Gastrocnemius medialis (tissue), 4 donors: ENCODE measurements around the gene KLHL26. TPM values are rescaled to one million over a fixed set of nuclear protein-coding genes. Genes with fewer than 3 reads are reported as not detected.

Source experiments
- ATAC-seq, 2 donors: fragments of 150-250 bp; one replicate each; pipeline ENCODE4 v1.9.1; 2016
- DNase-seq, 2 donors: peaks; one replicate each; pipeline ENCODE4 v3.0.0-alpha.2; 2019
- H3K27ac ChIP-seq, 4 donors: fragments of 200-600 bp; sonication (generic); 1 replicate in 1 of 4; 2 replicates in 3 of 4; pipeline ENCODE4 v1.5.1; 2016 to 2018; ENCODE audit warnings: mild to moderate bottlenecking in 2 of 4, moderate library complexity in 1 of 4
- H3K27me3 ChIP-seq, 3 donors: fragments of 200-600 bp; sonication (generic) in 2 of 3; 1 replicate in 1 of 3; 2 replicates in 2 of 3; pipeline versions ENCODE4 v1.5.1 to v1.6.0; 2016 to 2019; ENCODE audit warnings: mild to moderate bottlenecking in 1 of 3, moderate library complexity in 1 of 3
- H3K36me3 ChIP-seq, 2 donors: fragments of 200-600 bp; sonication (generic) in 1 of 2; one replicate each; pipeline ENCODE4 v1.5.1; 2017 to 2018
- H3K4me1 ChIP-seq, 2 donors: fragments of 200-600 bp; sonication (generic) in 1 of 2; one replicate each; pipeline ENCODE4 v1.5.1; 2016 to 2017; ENCODE audit warnings: mild to moderate bottlenecking in 2 of 2
- H3K4me3 ChIP-seq, 4 donors: fragments of 200-600 bp; sonication (generic) in 3 of 4; 1 replicate in 1 of 4; 2 replicates in 3 of 4; pipeline ENCODE4 v1.5.1; 2016 to 2019; ENCODE audit warnings: mild to moderate bottlenecking in 2 of 4
- H3K9me3 ChIP-seq, 3 donors: fragments of 200-600 bp; sonication (generic) in 2 of 3; 1 replicate in 1 of 3; 2 replicates in 2 of 3; pipeline ENCODE4 v1.5.1; 2016 to 2019
- POLR2A ChIP-seq, 2 donors: fragments of 450-650 bp; IDR thresholded peaks; one replicate each; pipeline ENCODE4 v1.6.1; 2017; ENCODE audit warnings: antibody characterized with exemption in 2 of 2, mild to moderate bottlenecking in 2 of 2, moderate library complexity in 2 of 2
- in situ Hi-C, 4 donors: fragments of 200-750 bp; cut with MboI; loops; one replicate each; pipeline versions ENCODE4 v1.15.0 to v1.8.0; 2017; ENCODE audit warnings: low sequenced_read_pairs in 4 of 4
- intact Hi-C: fragments of 100-400 bp; cut with DNase I; formaldehyde crosslinking; loops from one replicate; pipeline ENCODE4 v1.15.1; 2023; ENCODE audit warnings: low total_unique reads
- total RNA-seq, 4 donors: library from RNA; depleted of rRNA; stranded (reverse); fragments of >200 nt; gene quantifications; one replicate each; pipeline versions ENCODE4 v1.1.0 to v1.2.3, GENCODE V29; 2016
- TF ChIP-seq, protein P1 (sequence below), 5 experiments: fragments of 450-650 bp in 3 of 5; fragments of 200-600 bp in 2 of 5; sonication (generic) in 2 of 5; IDR thresholded peaks in 4 of 5; conservative IDR thresholded peaks in 1 of 5; 1 replicate in 4 of 5; 2 replicates in 1 of 5; pipeline ENCODE4 v1.5.1; 2016 to 2019; ENCODE audit warnings: antibody characterized with exemption in 5 of 5, mild to moderate bottlenecking in 3 of 5, moderate library complexity in 3 of 5

Gene KLHL26
- total RNA-seq, 4 donors from 2014 or later: 5.2 to 12.0 (median 7.3) TPM

DNA sequence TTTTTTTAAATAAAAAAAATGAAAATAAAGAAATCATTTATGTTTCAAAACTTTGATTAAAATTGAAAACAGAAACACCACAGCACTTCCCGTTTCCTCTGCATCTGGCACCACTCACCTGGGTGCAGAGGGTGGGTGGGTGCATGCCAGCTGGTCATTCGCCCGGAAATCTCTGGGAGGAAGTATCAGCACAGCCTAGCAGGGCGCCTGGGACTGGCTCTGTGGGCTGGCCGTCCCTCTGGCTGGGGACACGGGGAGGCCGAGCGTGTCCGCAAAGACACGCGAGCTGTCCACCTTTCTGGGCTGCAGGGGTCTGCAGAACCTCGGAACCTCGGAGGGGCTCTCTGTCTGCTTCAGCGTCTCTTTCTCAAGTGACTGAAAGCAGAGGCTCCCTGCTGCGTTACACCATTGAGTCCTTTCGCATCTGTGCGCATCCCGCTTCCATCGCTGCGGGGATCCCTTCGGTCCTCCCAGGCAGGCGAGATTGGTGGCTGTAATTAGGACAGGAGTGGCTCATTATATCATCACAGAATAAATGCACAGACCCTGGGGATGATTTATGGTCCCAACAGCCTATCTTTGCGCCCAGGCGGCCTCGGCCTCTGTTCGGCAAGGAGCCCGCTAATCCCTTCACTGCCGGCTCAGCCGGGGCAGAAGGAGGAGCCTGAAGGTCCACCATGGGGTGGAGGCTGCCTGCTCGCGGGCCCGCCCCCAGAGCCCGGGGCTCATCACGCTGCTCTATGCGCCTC is 63.8 kb downstream of the KLHL26 start:
- intact Hi-C loops (no loop called here), in situ Hi-C loops (no loop called here)
- DNase-seq (peak; percentile 65 to 85), ATAC-seq (peak; percentile 76 to 77)
- H3K4me1 ChIP-seq: peaks cover 23 to 26% of the 10 kb centered on the region in 2 donors
- H3K27ac ChIP-seq: peak overlapping the region; percentile 55 to 68 (median 64)
- peak overlapping the region; percentile 35 to 54 (median 46) for H3K4me3 ChIP-seq
- H3K27me3 ChIP-seq: no peaks in the 10 kb centered on the region
- H3K9me3 ChIP-seq: no peaks in the 10 kb centered on the region
- TF ChIP-seq, protein P1, sequence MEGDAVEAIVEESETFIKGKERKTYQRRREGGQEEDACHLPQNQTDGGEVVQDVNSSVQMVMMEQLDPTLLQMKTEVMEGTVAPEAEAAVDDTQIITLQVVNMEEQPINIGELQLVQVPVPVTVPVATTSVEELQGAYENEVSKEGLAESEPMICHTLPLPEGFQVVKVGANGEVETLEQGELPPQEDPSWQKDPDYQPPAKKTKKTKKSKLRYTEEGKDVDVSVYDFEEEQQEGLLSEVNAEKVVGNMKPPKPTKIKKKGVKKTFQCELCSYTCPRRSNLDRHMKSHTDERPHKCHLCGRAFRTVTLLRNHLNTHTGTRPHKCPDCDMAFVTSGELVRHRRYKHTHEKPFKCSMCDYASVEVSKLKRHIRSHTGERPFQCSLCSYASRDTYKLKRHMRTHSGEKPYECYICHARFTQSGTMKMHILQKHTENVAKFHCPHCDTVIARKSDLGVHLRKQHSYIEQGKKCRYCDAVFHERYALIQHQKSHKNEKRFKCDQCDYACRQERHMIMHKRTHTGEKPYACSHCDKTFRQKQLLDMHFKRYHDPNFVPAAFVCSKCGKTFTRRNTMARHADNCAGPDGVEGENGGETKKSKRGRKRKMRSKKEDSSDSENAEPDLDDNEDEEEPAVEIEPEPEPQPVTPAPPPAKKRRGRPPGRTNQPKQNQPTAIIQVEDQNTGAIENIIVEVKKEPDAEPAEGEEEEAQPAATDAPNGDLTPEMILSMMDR (IDR thresholded peaks at IDR 0.05 in 4 of 5, conservative IDR thresholded peaks at IDR 0.05 in 1 of 5): no peak
- TF ChIP-seq POLR2A (IDR thresholded peaks at IDR 0.05): no peak
- H3K36me3 ChIP-seq: no peaks in the 10 kb centered on the region

- Histone ChIP-seq H3K4me1 (peaks cover 23 to 26% of the 10 kb centered on the region in 2 donors), H3K27me3 (no peaks in the 10 kb centered on the region), H3K4me3 (peak overlapping the region; percentile 35 to 54 (median 46)), H3K9me3 (no peaks in the 10 kb centered on the region), H3K36me3 (no peaks in the 10 kb centered on the region), H3K27ac (peak overlapping the region; percentile 55 to 68 (median 64))
- no peak for TF ChIP-seq POLR2A (IDR thresholded peaks at IDR 0.05)
- TF ChIP-seq, protein P1 (IDR thresholded peaks at IDR 0.05 in 4 of 5, conservative IDR thresholded peaks at IDR 0.05 in 1 of 5): no peak
- in situ Hi-C loops: no loop called here
- ATAC-seq: no peak
- no peak for DNase-seq
- intact Hi-C loops: no loop called here
These were observed 64.4 kb downstream of the KLHL26 start for GRCh38 chr19:18701250-18701608.

- Histone ChIP-seq H3K9me3 (no peaks in the 10 kb centered on the region), H3K27me3 (no peaks in the 10 kb centered on the region), H3K4me1 (peaks cover 22 to 23% of the 10 kb centered on the region in 2 donors), H3K27ac (no peak overlapping the region), H3K36me3 (no peaks in the 10 kb centered on the region), H3K4me3 (no peak overlapping the region)
- TF ChIP-seq POLR2A (IDR thresholded peaks at IDR 0.05): no peak
- TF ChIP-seq, protein P1 (IDR thresholded peaks at IDR 0.05 in 4 of 5, conservative IDR thresholded peaks at IDR 0.05 in 1 of 5): no peak
- intact Hi-C loops (no loop called here), in situ Hi-C loops (no loop called here)
- no peak for ATAC-seq
- no peak for DNase-seq
These were observed 67.2 kb downstream of the KLHL26 start for GRCh38 chr19:18704054-18704453.

DNA sequence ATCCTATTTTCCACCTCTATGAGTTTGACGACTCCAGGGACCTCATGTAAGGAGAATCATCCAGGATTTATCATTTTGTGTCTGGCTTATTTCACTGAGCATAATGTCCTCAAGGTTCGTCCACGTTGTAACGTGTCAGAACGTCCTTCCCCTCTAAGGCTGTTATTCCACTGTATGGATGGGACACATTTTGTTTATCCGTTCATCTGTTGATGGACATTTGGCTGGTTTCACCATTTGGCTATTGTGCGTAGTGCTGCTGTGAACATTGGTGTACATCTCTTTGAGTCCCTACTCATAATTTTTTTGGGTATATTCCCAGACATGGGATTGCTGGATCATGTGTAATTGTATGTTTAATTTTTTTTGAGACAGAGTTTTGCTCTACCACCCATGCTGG is 68.1 kb downstream of the KLHL26 start:
- no peaks in the 10 kb centered on the region for H3K9me3 ChIP-seq
- TF ChIP-seq, protein P1 (IDR thresholded peaks at IDR 0.05 in 4 of 5, conservative IDR thresholded peaks at IDR 0.05 in 1 of 5): no peak
- TF ChIP-seq POLR2A (IDR thresholded peaks at IDR 0.05): no peak
- intact Hi-C loops (no loop called here), in situ Hi-C loops (no loop called here)
- no peak overlapping the region for H3K4me3 ChIP-seq
- peaks cover 15% of the 10 kb centered on the region in 2 donors for H3K4me1 ChIP-seq
- no peak overlapping the region for H3K27ac ChIP-seq
- ATAC-seq: no peak
- no peaks in the 10 kb centered on the region for H3K36me3 ChIP-seq
- no peaks in the 10 kb centered on the region for H3K27me3 ChIP-seq
- no peak for DNase-seq
